DMS79 (cell line): ENCODE results near the gene AUNIP.

Experiments
- DNase-seq: peaks from one replicate; lab custom pipeline; 2025; lab: John Stamatoyannopoulos, UW

Gene AUNIP

DNA sequence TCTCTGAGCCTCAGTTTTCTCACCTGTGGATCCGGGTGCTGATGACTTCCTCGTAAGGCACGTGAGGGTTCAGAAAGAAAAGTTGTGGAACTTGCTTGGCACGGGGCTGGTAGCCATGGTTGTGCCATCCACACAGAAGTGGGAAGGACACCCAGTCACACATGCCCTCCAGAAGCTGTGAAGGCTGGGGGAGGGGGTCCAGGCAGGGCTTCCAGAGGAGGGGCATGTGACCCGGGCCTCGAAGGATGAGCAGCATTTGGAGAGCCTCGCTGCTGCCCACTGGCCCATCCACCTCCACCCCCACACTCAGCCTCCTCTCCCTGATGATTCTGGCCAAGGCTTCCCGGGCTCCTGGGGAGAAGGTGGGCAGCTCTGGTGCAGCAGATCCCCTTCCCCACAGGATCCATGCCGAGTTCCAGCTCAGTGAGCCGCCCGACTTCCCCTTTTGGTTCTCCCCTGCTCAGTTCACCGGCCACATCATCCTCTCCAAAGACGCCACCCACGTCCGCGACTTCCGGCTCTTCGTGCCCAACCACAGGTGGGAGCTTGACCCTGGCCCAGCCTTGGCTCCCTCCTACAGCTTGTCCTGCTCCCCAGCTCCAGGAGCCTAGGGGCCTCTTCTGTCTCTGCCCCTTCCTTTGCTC is 49.9 kb downstream of the AUNIP start:
- DNase-seq, result no peak

DNA sequence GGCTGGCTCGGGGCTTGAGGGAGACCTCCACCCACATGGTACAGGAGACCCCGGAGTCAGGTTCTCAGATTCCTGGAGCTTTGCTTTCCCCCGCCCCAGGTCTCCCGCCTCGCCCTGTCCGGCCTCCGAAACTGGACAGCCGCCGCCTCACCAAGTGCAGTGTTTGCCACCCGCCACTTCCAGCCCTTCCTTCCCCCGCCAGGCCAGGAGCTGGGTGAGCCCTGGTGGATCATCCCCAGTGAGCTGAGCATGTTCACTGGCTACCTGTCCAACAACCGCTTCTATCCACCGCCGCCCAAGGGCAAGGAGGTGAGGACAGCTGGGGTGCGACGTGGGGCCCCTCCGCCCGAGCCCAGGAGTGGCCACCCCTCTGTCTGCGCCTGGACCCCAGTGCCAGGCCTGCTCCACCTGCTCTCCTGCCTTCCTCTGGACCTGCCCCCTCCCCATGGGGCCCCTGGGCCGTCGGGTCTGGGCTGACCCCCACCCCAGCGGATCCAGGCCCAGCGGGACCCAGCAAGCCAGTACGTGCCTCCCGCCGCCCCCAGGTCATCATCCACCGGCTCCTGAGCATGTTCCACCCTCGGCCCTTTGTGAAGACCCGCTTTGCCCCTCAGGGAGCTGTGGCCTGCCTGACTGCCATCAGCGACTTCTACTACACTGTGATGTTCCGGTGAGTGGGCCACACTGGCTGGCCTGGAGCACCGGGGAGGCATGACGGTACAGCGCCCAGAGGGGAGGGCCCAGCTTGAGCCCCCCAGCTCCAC is 50.6 kb downstream of the AUNIP start:
- no peak for DNase-seq

DNA sequence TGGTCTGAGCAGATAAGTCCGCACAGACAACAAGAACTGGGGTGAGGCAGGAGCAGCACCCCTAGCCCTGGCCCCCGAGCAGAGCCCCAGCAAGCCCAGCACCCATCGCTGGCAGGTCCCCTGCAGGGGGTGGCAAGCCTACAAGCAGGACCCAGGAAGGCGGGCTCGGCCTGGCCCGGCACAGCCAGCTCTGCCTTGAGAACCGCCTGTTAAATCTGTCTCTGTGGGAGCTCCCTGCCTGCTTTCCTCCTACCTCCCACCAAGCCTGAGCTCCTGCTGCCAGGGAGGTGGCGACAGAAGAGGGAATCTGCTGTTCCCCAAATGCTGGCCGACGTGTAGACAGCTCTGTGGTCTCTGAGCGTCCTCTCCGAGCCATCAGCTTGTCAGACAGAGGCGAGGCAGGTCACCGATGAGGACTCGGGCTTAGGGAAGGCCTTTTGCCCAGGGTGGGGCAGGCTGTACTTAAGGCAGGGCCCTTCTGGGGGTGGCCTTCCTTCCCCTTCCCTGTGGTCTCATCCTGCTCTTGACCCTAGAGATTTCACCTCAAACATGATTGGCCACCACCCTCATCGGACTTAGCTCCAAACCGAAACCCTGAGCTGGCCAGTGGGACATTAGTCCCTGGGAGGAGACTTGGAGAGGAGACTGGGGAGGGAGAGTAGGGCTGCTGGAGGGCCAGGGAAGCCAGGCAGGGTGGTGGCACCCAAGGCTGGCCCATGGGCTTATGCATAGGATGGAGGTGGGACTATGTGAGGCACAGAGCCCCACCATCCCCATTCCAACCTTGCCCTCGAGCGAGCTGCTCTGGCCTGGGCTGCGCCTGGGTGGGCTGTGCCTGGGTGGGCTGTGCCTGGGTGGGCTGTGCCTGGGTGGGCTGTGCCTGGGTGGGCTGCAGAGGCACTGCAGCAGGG is 51.5 kb downstream of the AUNIP start:
- no peak for DNase-seq

DNA sequence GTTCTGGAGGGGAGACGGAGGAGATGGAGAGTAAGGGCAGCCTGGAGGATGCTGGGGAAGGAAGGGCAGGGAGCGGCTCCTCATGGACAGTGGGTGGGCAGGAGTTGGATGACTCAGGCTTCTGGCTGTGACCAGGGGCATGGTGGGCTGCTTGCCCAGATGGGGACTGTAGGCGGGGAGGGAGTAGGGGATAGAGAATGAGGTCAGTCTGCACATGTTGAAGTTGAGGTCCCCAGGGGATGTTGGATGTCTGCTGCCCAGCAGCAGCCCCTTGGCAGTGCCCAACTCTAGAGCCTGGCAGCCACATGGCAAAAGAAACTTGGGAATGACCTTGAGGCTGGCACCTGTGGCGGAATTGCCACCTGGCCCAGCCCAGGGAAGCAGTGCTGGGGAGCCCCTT is 52.8 kb downstream of the AUNIP start:
- no peak for DNase-seq

DNA sequence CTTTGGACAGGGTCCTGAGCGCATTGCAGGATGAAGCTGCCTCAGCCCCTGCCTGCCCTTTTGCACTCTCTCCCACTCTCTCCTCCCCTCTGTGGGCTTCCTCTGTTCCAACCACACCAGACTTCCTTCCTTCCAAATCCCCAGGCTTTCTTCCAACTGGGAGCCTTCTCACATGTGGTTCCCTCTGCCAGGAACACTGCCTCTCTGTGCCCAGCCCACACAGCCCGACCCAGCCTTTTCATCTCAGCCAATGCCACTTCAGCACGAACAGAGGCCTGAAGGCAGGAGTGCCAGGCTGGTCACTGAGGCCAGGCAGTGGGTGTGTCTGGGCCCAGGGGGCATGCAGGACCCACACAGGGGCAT is 53.4 kb downstream of the AUNIP start:
- no peak for DNase-seq

DNA sequence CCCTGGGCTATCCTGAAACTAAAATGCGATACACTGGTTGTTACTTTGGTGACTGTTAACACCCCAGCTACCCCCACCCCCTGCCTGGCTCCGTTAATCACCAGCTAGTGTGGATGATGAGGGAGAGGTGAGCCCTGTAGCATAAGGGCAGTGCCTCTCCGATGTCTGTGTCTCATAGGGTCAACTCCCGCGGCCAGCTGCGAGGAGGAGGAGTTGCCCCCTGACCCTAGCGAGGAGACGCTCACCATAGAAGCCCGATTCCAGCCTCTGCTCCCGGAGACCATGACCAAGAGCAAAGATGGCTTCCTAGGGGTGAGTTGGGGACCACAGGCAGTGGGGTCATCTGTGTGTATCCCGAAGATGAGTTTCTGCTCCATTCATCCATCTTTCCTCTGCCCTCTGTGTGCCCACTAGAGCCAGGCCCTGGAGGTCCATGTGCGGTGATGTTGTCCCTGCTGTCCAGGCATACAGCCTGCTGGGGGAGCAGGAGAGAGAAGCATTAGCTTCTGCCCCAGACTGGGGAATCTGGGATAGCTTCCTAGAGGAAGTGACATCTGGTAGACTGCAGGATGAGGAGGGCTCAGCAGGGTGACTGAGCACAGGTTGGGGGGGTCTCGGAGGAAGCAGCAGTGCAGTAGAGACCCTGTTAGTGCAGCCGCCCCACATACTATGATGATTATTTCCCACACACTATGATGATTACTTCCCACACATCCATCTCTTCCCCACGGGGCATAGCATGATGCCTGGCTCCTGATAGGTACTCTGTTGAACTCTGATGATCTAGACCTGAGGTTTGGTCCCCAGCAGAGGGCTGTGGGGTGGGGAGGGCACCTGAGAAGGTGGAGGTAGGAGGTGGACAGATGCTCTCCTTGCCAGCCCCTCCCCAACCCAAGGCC is 54.0 kb downstream of the AUNIP start:
- no peak for DNase-seq

DNA sequence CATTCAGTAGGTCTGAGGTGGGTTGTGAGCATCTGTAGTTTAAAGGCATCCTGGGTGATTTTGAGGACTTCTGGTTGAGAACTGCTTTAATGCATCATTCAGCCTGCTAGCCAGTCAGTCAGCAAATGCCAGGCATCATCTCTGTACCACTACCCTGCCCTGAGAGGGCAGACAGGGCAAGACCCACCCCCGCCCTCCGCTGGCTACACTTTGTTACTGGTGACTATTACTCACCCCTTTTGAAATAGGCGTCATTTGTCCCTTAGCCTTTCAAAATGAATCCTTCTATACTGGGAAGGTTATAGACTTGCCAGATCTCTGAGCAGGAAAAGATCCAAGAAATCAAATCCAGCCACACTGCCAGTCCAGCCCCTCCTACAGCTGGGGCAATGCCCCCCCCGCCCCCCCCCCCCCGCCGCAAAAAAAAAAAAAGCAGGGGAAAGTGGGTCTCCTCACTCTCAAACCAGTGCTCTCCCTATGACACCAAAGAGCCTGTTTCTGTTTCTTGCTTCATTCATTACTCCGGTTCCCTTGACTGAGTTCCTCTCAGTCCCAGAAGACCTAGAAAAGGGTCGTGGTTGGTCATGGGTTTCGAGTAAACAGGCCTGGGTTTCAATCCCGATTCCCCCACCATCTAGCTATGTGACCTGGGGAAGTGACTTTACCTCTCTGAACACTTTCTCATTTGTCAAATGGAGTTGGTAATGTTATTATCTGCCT is 54.9 kb downstream of the AUNIP start:
- DNase-seq, result no peak

DNA sequence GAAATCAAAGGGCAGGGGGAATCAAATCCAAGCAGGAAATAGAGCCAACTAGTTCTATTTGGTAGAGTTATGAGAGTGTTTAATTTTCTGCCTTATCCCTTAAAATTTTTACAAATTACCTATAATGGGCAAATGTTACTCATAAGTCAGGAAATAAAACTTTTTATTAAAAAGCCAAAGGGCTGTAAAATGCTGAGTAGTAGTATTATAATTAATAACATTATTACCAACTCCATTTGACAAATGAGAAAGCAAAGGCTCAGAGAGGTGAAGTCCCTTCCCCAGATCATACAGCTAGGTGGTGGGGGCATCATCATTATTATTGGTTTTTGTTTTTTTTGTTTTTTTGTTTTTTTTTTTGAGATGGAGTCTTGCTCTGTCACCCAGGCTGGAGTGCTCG is 55.9 kb downstream of the AUNIP start:
- DNase-seq, result no peak

DNA sequence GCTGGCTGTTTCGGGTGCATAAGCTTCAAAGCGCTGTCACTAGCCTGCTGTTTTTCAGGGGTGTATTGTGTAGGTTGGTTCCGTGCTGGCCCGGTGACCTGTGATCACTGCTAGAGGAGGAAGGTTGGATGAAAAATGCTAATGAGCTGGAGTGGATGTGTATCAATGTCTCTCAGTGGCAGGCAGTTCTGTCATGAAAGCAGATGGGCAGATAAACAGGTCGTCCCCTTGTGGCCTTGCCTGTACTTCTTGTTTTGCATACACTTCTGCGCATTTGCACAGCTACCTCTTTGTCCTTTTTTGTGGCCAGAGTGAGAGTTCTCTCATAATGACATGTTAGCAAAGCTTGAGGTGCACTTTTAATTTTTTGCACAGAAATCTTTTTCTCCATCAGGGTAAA is 56.3 kb downstream of the AUNIP start:
- DNase-seq, result no peak

DNA sequence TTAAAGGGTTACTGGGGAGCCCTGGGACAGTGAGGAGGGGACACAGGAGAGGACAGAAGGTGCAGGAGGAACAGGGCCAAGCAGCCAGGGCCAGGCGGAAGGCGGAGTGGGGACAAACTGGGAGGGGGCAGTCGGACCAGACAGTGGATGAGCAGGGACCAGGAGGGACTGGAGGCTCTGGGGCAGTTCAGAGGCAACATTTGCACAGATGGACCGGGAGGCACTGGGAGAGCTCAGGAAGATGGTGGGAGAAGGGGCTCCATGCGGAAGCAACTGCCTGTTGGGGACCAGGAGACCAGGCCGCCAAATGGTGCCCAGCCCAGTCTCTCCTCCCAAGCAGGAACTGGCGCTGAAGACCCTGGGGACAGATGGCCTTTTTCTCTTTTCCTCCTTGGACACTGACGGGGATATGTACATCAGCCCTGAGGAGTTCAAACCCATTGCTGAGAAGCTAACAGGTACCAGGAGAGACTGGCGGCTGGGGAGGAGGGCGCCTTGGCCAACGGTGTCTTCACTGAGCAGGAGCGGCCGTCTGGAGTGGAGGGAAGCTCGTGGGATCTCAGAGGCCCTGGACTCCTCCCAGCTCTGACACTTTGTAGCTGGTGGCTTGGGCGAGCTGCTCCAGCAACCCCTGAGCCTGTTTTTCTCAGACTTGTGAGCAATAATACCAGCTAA is 58.4 kb downstream of the AUNIP start:
- no peak for DNase-seq

DNA sequence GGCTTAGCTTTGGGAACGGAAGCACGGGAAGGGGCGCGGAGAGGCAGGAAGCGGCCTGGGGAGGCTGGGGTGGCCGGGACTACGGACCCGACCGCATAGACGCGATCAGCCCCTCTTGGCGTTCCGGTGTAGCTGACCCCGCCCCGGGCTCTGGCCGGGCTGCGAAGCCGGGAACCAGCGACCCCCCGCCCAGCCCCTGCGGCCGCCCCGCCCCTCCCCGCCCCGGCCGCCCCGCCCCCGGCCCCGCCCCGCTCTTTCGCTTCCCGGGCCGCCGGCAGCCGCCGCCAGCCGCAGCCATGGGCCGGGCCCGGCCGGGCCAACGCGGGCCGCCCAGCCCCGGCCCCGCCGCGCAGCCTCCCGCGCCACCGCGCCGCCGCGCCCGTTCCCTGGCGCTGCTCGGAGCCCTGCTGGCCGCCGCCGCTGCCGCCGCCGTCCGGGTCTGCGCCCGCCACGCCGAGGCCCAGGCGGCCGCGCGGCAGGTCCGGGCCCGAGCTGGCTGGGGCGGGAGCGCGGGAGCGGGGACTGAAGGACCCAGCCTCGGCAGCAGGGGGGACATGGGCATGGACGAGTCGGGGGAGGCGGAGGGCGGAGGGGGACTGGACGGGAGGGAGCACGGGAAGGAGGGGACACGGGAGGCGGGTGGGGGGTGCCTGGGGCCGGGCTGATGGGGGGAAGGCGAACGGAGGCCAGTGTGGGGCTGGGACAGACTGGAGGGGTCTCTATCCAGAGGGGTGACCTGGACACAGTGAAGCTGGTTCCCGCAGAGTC is 59.1 kb downstream of the AUNIP start, which contains the start of gene SELENON:
Gene SELENON, plus strand, starts transcription at position 259 of the 768 bp plus-strand sequence. Its CDS starts 38 bp downstream, at position 297.
- peak; percentile 43 for DNase-seq

DNA sequence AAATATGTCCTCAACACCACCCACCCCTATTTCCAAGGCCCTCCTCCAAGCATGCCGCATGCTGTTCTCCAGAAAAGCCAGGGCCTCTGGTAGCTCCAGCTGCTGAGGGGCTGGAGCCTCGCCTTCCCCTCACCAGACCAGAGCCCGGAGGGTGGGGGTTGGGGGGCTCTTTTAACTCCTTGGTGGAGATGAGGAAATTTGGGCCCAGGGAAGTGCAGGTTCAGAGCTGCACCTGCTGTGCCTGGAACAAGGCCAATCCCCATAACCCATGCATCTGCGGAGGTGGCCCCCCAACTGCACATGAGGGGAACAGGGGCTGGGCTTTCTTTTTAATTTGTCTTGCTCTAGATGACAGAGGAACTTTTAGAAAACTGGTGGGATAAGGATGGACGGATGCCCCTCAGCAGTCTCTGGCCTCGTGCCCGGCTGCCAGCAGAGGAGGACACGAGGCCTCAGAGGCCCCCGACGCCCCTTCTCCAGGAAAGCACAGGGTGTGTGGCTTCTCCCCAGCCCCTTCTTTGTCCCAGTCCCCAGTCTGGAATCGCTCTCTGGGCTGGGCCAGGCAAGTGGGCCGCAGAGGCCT is 59.8 kb downstream of the AUNIP start:
- peak; percentile 40 for DNase-seq

DNA sequence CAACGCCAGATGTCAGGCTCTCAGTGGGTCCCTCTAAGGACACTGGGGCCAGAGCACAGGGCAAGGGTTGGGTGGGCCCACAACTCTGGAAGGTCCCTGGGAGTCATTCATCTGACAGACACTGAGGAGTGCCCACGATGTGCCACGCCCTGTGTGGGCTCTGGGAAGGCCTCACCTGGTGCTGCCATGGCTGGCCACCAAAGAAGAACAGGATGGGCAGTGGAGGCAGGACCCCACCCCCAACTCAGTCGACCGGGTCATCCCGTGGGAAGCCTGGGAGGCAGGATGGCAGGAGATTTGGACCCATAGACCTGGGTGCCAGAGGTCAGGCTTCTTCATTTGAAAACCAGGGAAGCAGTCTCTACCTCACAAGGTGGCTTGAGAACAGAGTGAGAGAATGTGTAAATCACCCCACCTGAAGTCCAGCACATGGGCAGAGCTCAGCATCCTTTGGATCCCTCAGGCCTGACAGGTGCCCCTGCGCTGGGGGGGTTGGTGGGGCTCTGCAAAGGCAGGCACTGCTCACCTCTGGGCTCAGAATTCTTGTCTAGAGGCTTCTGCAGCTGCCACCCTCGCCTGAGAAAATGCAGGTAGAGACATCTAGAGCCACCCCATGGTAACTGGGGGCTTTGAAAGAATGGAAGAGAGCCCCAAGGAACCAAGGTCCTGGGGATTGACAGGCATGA is 60.4 kb downstream of the AUNIP start:
- DNase-seq, result no peak

DNA sequence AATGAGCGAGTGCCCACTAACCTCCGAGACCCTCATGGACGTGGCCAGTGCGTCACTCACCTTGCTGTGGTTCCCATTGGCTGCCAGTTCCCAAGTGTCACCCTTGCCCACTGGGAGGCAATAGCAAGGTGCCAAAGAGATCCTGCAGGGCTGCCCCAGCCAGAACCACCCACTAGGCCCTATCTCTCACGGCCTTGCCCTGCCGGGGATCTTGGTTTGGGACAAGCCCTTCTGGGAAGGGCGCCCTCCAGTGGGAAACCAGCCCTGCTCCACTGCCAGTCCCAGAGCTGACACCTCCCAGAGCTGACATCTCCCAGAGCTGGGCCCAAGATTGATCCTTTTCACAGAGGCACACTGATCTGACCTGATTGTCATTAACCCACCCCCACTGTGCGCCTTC is 61.3 kb downstream of the AUNIP start:
- DNase-seq, result no peak

DNA sequence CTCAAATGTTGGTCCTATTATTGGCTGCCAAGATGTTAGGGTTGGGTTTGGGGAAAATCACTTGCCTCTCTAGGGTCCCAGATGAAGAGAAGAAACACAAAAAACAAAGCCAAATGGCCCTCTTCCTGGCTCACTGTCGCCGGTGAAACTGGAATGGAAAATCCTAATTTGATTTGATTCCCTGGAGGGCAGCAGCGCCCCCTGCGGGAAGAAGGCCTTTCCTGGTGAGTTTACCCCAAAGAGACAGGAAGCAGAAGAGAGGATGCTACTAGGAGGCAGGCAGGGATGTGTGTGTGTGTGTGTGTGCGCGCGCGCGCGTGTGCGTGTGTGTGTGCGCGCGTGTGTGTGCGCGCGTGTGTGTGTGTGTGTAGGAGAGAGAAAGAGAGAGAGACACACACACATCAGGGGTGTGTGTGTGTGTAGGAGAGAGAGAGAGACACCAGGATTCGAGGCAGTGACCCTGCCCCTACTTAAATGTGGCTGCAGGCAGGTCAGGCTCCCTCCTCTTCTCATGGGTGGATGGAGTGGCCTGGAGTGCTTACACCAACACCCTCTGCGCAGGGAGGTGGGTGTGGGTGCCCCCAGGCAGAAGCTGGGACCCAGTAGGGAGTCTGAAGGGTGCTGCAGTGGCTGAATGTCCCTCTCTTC is 62.3 kb downstream of the AUNIP start:
- peak; percentile 97 for DNase-seq

DNA sequence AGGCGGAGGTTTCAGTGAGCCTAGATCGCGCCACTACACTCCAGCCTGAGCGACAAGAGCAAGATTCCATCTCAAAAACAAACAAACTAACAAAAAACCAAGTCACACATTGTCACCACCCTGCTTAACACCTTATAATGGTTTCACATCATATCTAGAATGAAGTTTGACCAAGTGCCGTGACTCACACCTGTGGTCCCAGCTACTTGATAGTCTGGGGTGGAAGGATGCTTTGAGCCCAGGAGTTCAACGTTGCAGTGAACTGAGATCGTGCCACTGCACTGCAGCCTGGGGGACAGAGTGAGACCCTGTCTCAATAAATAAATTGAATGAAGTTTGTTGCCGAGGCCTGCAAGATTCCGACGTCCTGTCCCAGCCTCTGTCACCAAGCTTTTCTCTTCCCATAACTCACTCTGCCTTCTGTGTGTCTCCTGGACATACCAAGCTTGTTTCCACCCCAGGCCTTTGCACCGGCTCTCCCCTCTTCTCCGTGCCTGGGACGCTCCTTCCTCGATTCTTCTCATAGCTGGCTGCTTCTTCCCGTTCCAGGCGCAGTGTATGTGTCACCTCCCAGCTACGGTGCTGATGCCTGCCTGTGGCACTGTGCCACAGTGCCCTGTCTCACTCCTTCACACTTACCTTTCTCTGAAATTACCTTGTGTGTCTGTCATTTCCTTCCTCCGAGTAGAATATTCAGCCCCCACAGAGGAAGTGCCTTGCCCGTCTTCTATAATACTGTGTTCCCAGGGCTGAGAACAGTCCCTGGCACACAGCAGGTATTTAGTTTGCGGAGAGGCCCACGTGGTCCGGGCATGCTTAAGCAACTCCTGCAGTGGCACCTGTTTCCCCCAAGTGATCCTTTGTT is 63.1 kb downstream of the AUNIP start:
- peak; percentile 97 for DNase-seq

DNA sequence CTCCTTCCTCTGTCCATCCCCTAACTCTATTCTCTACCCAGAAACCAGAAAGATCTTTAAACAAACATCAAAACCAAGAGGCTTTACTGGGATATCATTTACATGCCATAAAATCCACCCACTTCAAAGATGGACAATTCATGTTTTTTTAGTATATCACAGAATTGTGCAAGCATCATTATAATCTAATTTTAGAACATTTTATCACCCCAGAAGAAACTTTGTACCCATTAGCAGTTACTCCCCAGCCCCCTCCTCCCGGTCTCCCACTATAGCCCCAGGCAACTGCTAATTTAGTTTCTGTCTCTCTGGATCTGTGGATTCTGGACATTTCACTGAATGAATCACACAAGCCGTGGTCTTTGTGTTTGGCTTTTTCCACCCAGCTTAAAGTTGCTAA is 64.0 kb downstream of the AUNIP start:
- DNase-seq, result no peak
